PFSK-1 (cell line): ENCODE results near the gene FAM184B.

ENCODE experiments used
- FOXP2 ChIP-seq: optimal IDR thresholded peaks from 2 replicates; pipeline ENCODE3; 2011; ENCODE audit warnings: borderline replicate concordance, control low read depth, inconsistent platforms; ENCODE audit not compliant: insufficient read depth; ENCODE audit errors: extremely low read length, extremely low read depth
- POLR2AphosphoS5 ChIP-seq: IDR thresholded peaks from 2 replicates; pipeline ENCODE4 v1.6.1; 2012; ENCODE audit warnings: low read depth, mild to moderate bottlenecking, control low read depth, low read length, moderate library complexity
- REST ChIP-seq, 2 experiments: IDR thresholded peaks; 2 replicates each; pipeline versions ENCODE4 v1.6.1 to v1.8.0; 2011 to 2012; ENCODE audit warnings: low read depth in 2 of 2, low read length in 2 of 2, control low read depth in 1 of 2, inconsistent platforms in 1 of 2, mild to moderate bottlenecking in 1 of 2, moderate library complexity in 1 of 2; ENCODE audit not compliant: insufficient read depth in 1 of 2

GRCh38 chr4:17709763-17710068, 71.7 kb downstream of the FAM184B start:
- no peak for TF ChIP-seq POLR2AphosphoS5
- no peak for TF ChIP-seq FOXP2
- TF ChIP-seq REST (IDR thresholded peaks at IDR 0.05; ENCODE audit: insufficient read depth in 1 of 2, low read depth in 2 of 2, low read length in 2 of 2): no peak
